ENCODE results near the gene DAPK1. TPM values are rescaled to one million over a fixed set of nuclear protein-coding genes. Genes with fewer than 3 reads are reported as not detected.

Gene DAPK1
- polyA plus RNA-seq, 1 experiment, result 5.4 TPM

DNA sequence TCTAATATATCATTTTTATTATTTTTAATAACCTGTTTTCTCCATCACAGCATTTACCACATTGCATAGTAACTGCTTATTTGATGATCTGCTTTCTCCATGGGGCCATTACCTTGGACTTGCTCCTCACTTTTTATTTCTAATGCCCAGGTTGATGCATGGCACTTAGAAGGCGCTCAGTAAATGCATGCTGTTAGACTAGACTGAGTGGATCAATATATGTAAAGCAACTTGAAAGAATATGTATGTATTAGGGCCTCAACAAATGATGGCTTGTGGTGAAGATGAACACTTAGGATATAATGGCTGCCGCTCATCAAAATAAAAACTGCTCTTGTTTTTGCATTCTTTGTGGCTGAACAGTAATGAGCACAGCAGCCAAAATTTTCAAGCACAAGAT is 5.8 kb downstream of the DAPK1 start:
- no peak for TF ChIP-seq CTCF (IDR thresholded peaks at IDR 0.05; ENCODE audit: insufficient read depth, low read depth, low read length)
- H3K36me3 ChIP-seq (ENCODE audit: control insufficient read depth, insufficient read depth, low read length), result no peaks in the 10 kb centered on the region
- POLR2A ChIA-PET, result no interaction called here

GRCh38 chr9:87503927-87504326 is 6.3 kb downstream of the DAPK1 start:
- CTCF ChIA-PET, result no interaction called here
- DNase-seq (ENCODE audit: low read depth), result no peak
- POLR2A ChIA-PET, result no interaction called here
- TF ChIP-seq CTCF (IDR thresholded peaks at IDR 0.05; ENCODE audit: insufficient read depth, low read depth, low read length), result no peak
- Histone ChIP-seq H3K36me3 (ENCODE audit: control insufficient read depth, insufficient read depth, low read length) (no peaks in the 10 kb centered on the region), H3K27me3 (ENCODE audit: control insufficient read depth, insufficient read depth, low read length) (peaks cover 3% of the 10 kb centered on the region; the same call in 1 of the 2 replicates), H3K4me3 (ENCODE audit: low read depth, low read length) (no peak overlapping the region)

More for the DNA sequence above, 5.8 kb downstream of the DAPK1 start:
- CTCF ChIA-PET, result no interaction called here
- DNase-seq (ENCODE audit: low read depth), result no peak
- Histone ChIP-seq H3K27me3 (ENCODE audit: control insufficient read depth, insufficient read depth, low read length) (peaks cover 4% of the 10 kb centered on the region; the same call in 1 of the 2 replicates), H3K4me3 (ENCODE audit: low read depth, low read length) (no peak overlapping the region)

GRCh38 chr9:87504938-87505337 is 7.3 kb downstream of the DAPK1 start:
- Histone ChIP-seq H3K27me3 (ENCODE audit: control insufficient read depth, insufficient read depth, low read length) (no peaks in the 10 kb centered on the region), H3K36me3 (ENCODE audit: control insufficient read depth, insufficient read depth, low read length) (no peaks in the 10 kb centered on the region), H3K4me3 (ENCODE audit: low read depth, low read length) (no peak overlapping the region)
- no peak for TF ChIP-seq CTCF (IDR thresholded peaks at IDR 0.05; ENCODE audit: insufficient read depth, low read depth, low read length)
- DNase-seq (ENCODE audit: low read depth), result no peak
- ChIA-PET POLR2A (no interaction called here), CTCF (no interaction called here)

- ChIA-PET POLR2A (no interaction called here), CTCF (interaction anchor here (0.6 kb wide), 1 partner anchor 157 kb away, joined by 3 read pairs; no protein-coding TSS in a partner anchor)
- no peak for DNase-seq (ENCODE audit: low read depth)
- Histone ChIP-seq H3K27me3 (ENCODE audit: control insufficient read depth, insufficient read depth, low read length) (no peaks in the 10 kb centered on the region), H3K36me3 (ENCODE audit: control insufficient read depth, insufficient read depth, low read length) (peaks cover 1% of the 10 kb centered on the region; the same call in 1 of the 2 replicates), H3K4me3 (ENCODE audit: low read depth, low read length) (no peak overlapping the region)
- no peak for TF ChIP-seq CTCF (IDR thresholded peaks at IDR 0.05; ENCODE audit: insufficient read depth, low read depth, low read length)
Measured at GRCh38 chr9:87505869-87506678, 8.4 kb downstream of the DAPK1 start.

DNA sequence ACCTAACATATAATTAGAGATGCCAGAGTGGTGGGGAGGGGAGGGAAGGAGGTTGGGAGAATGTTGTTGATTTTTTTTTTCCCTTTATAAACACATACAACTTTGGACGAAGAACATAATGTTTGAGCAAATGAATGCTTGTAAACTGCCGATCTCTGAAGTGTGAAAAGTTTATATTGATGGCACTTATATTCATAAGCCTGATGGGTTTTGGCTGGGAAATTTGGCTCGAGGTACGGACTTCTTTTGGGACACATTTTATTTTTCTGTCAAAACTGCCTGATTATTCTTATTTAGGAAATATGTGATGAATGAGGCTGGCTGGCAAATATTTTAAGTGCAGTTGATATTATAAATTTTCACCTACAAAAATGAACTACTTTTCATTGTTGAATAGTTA is 9.9 kb downstream of the DAPK1 start:
- ChIA-PET POLR2A (no interaction called here), CTCF (no interaction called here)
- H3K4me3 ChIP-seq (ENCODE audit: low read depth, low read length), result no peak overlapping the region
- H3K36me3 ChIP-seq (ENCODE audit: control insufficient read depth, insufficient read depth, low read length), result peaks cover 1% of the 10 kb centered on the region; the same call in 1 of the 2 replicates
- TF ChIP-seq CTCF (IDR thresholded peaks at IDR 0.05; ENCODE audit: insufficient read depth, low read depth, low read length), result no peak
- H3K27me3 ChIP-seq (ENCODE audit: control insufficient read depth, insufficient read depth, low read length), result no peaks in the 10 kb centered on the region
- DNase-seq (ENCODE audit: low read depth), result no peak
